GM21528 (cell line): ENCODE results near the gene TRIAP1.
"Not testable (repeated sequence)": the region's sequence is repeated elsewhere in the genome, so short reads cannot be mapped to it uniquely, and the experiment has no call there.

ENCODE experiments used
- ATAC-seq: cut with Tn5 transposase; IDR thresholded peaks from one replicate; pipeline ENCODE4 v1.9.1; 2021; ENCODE audit warnings: mild to moderate bottlenecking, moderate library complexity; ENCODE audit not compliant: unreplicated experiment, low FRiP score

TRIAP1 gene

GRCh38 chr12:120445911-120446843 is at the start of gene TRIAP1, which contains the start of gene GATC:
Gene TRIAP1 (minus strand): TSS chr12:120446384. CDS start chr12:120446372, 12 bp downstream.
Gene GATC (plus strand): TSS chr12:120446444. CDS start chr12:120446481, 37 bp downstream.
- ATAC-seq, result peak; percentile 88

- ATAC-seq, result peak; percentile 22
Observed at GRCh38 chr12:120495186-120495730, 49.1 kb upstream of the TRIAP1 start.

GRCh38 chr12:120490833-120491512 is 44.8 kb upstream of the TRIAP1 start:
- ATAC-seq, result no peak

GRCh38 chr12:120490325-120490724 is 44.1 kb upstream of the TRIAP1 start:
- ATAC-seq, result no peak

- no peak for ATAC-seq
Observed at GRCh38 chr12:120489018-120489417, 42.8 kb upstream of the TRIAP1 start.

GRCh38 chr12:120488057-120488640 is 42.0 kb upstream of the TRIAP1 start:
- ATAC-seq, result no peak

GRCh38 chr12:120487552-120487951 is 41.4 kb upstream of the TRIAP1 start:
- not testable (repeated sequence) for ATAC-seq

- ATAC-seq, result no peak
Observed at GRCh38 chr12:120485961-120486881, 40.0 kb upstream of the TRIAP1 start.

- ATAC-seq, result no peak
Observed at GRCh38 chr12:120483621-120484020, 37.4 kb upstream of the TRIAP1 start.

GRCh38 chr12:120481022-120481767 is 35.0 kb upstream of the TRIAP1 start:
- ATAC-seq, result no peak

GRCh38 chr12:120480211-120480610 is 34.0 kb upstream of the TRIAP1 start:
- ATAC-seq, result no peak

- ATAC-seq, result no peak
Observed at GRCh38 chr12:120479458-120479857, 33.3 kb upstream of the TRIAP1 start.

GRCh38 chr12:120475643-120476042 is 29.5 kb upstream of the TRIAP1 start:
- no peak for ATAC-seq

GRCh38 chr12:120474616-120474960 is 28.4 kb upstream of the TRIAP1 start:
- no peak for ATAC-seq

- no peak for ATAC-seq
Observed at GRCh38 chr12:120473807-120474615, 27.8 kb upstream of the TRIAP1 start.

- no peak for ATAC-seq
Observed at GRCh38 chr12:120472521-120472920, 26.3 kb upstream of the TRIAP1 start.

- ATAC-seq, result peak; percentile 20
Observed at GRCh38 chr12:120470150-120470784, 24.1 kb upstream of the TRIAP1 start.
